Naive B cell (primary cell): ENCODE results near the gene ACAA1. TPM values are rescaled to one million over a fixed set of nuclear protein-coding genes. Genes with fewer than 3 reads are reported as not detected.

Experiments
- ATAC-seq, 2 donors: fragments of 150-1000 bp; cut with Tn5 transposase; 2 replicates each; pipeline ENCODE4 v1.10.0; 2021; ENCODE audit warnings: low read depth in 2 of 2, mild to moderate bottlenecking in 2 of 2, moderate library complexity in 2 of 2
- DNase-seq: peaks from one replicate; pipeline ENCODE4 v3.0.0; 2022
- H3K27ac Mint-ChIP-seq, 6 donors: one replicate each; pipeline ENCODE4 v1.8.0; 2020 to 2022; ENCODE audit warnings: mild to moderate bottlenecking in 6 of 6, mixed read lengths in 6 of 6, moderate library complexity in 5 of 6, inconsistent platforms in 2 of 6
- H3K27me3 Mint-ChIP-seq, 3 donors: one replicate each; pipeline ENCODE4 v1.8.0; 2021 to 2022; ENCODE audit warnings: mixed read lengths in 3 of 3, mild to moderate bottlenecking in 1 of 3
- H3K36me3 Mint-ChIP-seq, 2 donors: one replicate each; pipeline ENCODE4 v1.8.0; 2020 to 2022; ENCODE audit warnings: mixed read lengths in 2 of 2, inconsistent platforms in 1 of 2, mild to moderate bottlenecking in 1 of 2
- H3K4me1 Mint-ChIP-seq, 3 donors: one replicate each; pipeline ENCODE4 v1.8.0; 2020 to 2022; ENCODE audit warnings: mixed read lengths in 3 of 3, inconsistent platforms in 1 of 3, mild to moderate bottlenecking in 1 of 3, moderate library complexity in 1 of 3
- H3K4me3 Mint-ChIP-seq, 8 donors: one replicate each; pipeline ENCODE4 v1.8.0; 2020 to 2022; ENCODE audit warnings: mild to moderate bottlenecking in 8 of 8, mixed read lengths in 8 of 8, moderate library complexity in 8 of 8, inconsistent platforms in 2 of 8
- H3K9me3 Mint-ChIP-seq, 7 donors: one replicate each; pipeline ENCODE4 v1.8.0; 2020 to 2022; ENCODE audit warnings: mixed read lengths in 7 of 7, mild to moderate bottlenecking in 5 of 7, inconsistent platforms in 2 of 7, moderate library complexity in 1 of 7
- polyA plus RNA-seq, 6 donors: library from polyadenylated mRNA; unstranded; fragments of 300-500 nt; fragmentation: Illumina TruSeq; gene quantifications; one replicate each; pipeline ENCODE4 v1.2.3, GENCODE V29; 2021; ENCODE audit warnings: low read depth in 6 of 6

Gene ACAA1
- polyA plus RNA-seq, 6 donors from 2014 or later: 44.3 to 62.4 (median 52.0) TPM

DNA sequence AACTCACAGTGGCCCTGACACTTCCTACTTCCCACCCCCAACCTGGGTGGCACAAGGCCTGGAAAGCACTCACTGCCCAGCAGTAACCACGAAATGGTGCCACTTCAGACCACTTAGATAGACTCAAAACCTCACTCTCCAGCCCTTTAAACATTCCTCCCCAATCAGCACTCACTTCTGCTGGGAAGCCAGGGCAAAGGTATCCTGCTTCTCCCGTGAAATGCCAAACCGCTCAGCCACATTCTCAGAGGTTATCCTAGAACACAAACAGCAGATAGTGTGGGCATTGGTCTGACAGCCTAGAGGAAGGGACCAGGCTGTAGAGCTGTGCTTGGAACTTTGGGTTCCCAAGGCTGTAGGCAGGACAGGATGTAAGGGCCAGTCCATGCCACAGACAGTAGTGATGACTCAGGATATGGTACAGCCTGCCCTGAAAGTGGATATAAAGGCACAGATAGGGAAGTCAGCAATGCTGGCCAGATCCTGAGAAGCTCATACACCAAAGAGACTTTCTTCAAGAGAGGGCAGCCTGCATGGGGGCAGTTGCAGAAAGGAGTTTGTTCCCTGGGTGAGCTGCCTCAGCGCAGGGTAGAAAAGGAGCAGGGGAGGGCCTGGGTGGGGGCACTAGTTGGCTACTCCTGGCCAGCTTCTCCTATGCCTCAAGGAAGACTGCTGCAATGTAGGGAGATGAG lies 9.2 kb downstream of the ACAA1 start:
- no peaks in the 10 kb centered on the region for H3K27me3 Mint-ChIP-seq
- H3K36me3 Mint-ChIP-seq: peaks cover 12 to 27% of the 10 kb centered on the region in 2 donors
- H3K4me1 Mint-ChIP-seq: peaks cover 6 to 19% (median 9%) of the 10 kb centered on the region in 3 donors
- H3K27ac Mint-ChIP-seq: no peak overlapping the region
- no peak for ATAC-seq
- no peaks in the 10 kb centered on the region for H3K9me3 Mint-ChIP-seq
- H3K4me3 Mint-ChIP-seq: no peak overlapping the region
- no peak for DNase-seq

DNA sequence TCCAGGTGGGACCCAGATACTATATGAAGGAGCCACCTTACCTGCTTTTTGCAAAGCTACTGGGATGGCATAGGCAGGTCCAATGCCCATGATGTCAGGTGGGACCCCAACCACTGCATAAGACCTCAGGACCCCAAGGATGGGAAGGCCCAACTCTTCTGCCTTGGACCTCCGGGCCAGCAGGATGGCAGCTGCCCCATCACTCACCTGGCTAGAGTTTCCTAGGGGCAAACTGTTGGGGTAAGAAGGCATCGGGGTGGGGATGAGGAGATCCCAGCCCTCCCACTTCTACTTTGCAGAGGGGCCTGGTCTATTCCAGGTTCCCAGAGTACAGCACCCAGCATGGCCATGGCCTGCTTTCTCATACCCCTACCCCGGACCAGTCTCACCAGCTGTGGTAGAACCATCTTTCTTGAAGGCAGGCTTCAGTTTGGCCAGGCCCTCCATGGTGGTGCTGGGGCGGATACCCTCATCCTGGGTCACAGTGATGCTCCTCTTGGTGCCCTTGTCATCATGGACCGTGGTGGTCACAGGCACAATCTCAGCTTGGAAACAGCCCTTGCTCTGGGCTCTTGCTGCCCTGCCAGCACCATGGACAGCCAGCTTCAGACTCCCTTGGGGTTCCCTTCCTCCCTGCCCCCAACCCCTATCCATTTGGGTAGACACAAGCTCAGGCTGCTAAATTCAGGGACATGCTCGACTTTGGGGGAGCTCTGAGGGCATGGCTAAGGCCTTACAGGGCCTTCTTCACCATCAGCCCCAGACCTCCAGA lies 10.6 kb downstream of the ACAA1 start:
- Mint-ChIP-seq H3K27ac (no peak overlapping the region), H3K36me3 (peaks cover 12 to 27% of the 10 kb centered on the region in 2 donors), H3K4me1 (peaks cover 6 to 11% (median 6%) of the 10 kb centered on the region in 3 donors), H3K27me3 (no peaks in the 10 kb centered on the region), H3K4me3 (no peak overlapping the region), H3K9me3 (no peaks in the 10 kb centered on the region)
- ATAC-seq (no peak), DNase-seq (no peak)

DNA sequence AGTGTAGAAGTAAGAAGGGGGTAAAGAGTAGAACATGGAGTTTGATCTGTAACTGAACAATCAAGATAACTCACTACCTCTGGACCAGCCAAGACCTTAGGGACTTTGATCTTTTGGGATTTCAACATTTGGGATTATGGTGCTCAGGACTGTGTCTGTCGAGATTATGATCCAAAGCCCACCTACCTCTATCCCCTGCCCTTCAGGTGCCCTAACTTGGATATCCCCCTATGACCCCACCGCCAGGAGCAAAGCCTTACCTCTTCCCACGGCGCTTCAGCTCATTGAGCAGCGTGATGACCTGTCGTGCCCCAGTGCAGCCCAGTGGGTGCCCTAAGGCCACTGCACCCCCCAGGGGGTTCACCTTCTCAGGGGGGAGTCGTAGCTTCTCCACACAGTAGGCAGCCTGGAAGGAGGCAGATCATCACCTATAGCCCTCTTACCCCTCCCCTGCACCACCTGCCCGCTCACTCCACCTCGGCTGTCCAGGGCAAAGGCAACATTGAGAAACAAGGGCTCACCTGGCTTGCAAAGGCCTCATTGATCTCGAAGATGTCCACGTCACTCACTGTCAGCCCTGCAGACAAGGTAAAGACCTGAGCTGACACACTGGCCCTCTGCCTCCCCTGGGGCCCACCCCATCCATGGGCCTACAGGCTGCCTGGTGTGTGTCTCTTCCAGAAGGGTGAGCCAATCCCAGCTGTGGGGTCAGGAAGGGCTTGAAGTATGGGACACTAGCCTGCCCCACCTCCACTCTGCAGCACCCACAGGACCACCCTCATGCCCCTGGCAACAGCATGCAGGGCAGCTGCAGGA lies 11.4 kb downstream of the ACAA1 start:
- H3K4me3 Mint-ChIP-seq: no peak overlapping the region

DNA sequence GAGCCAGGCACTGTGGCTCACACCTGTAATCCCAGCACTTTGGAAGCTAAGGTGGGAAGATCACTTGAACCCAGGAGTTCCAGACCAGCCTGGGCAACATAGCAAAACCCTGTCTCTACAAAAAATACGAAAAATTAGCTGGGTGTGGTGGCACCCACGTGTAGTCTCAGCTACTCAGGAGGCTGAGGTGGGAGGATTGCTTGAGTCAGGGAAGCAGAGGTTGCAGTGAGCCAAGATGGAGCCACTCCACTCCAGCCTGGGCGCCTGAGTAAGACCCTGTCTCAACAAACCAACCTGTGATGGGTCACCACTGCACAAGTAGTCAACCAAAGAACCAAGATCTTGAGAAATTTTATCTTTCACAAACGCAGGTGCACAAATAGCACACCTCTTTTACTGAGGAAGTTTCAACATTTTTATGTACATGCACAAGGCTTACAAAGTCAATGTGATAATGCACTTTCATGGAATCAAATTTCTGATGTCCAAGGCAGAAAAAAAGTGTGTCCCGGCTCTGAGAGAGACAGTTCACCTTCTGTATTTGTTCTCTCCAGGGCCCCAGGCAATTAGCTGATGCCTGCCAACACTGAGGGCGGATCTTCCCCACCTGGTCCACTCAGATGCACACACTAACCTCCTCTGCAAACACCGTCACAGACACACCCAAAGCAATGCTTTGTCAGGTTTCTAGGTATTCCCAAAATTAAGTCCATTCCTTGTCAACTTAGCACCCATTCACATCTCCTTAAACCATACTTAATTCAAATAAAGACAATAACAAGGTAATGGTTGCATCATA lies 12.4 kb downstream of the ACAA1 start:
- no peak overlapping the region for H3K27ac Mint-ChIP-seq
- H3K9me3 Mint-ChIP-seq: no peaks in the 10 kb centered on the region
- H3K4me1 Mint-ChIP-seq: peaks cover 0 to 9% (median 6%) of the 10 kb centered on the region in 3 donors
- H3K27me3 Mint-ChIP-seq: no peaks in the 10 kb centered on the region
- H3K4me3 Mint-ChIP-seq: no peak overlapping the region
- no peak for ATAC-seq
- no peak for DNase-seq
- H3K36me3 Mint-ChIP-seq: peaks cover 12 to 31% of the 10 kb centered on the region in 2 donors

More for the DNA sequence above, 11.4 kb downstream of the ACAA1 start:
- Mint-ChIP-seq H3K4me1 (peaks cover 6 to 10% (median 6%) of the 10 kb centered on the region in 3 donors), H3K9me3 (no peaks in the 10 kb centered on the region), H3K27me3 (no peaks in the 10 kb centered on the region), H3K36me3 (peaks cover 12 to 32% of the 10 kb centered on the region in 2 donors), H3K27ac (no peak overlapping the region)
- ATAC-seq (no peak), DNase-seq (no peak)

DNA sequence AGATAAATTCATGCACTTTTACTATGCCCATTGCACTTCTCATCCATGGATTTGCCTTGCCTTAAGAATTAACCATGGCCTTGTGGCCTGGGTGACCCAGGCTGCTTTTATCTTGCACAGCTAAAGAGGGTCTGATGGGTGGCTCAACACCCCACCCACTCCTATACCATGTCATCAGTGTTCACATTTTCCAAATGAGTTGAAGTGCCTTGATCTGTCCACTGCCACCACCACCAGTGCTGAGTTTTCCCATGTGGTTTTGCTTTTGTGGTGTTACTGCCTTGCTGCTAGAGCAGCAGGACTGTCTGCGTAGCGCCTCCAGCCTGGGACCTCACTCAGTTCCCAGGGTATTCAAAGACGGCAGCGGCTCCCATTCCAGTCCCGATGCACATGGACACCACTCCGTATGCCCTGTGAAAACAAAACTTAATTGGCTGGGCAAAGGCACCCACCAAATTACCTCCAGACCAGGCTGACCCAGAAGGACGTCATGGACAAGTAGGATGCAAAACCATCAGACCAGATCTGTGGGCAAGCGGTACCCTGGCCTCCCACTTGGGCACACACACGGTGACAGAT lies 14.1 kb downstream of the ACAA1 start:
- peaks cover 2 to 17% (median 13%) of the 10 kb centered on the region in 3 donors for H3K4me1 Mint-ChIP-seq
- H3K4me3 Mint-ChIP-seq: no peak overlapping the region
- no peak for DNase-seq
- no peaks in the 10 kb centered on the region for H3K27me3 Mint-ChIP-seq
- no peak for ATAC-seq
- H3K9me3 Mint-ChIP-seq: no peaks in the 10 kb centered on the region
- H3K27ac Mint-ChIP-seq: no peak overlapping the region
- peaks cover 12 to 23% of the 10 kb centered on the region in 2 donors for H3K36me3 Mint-ChIP-seq

DNA sequence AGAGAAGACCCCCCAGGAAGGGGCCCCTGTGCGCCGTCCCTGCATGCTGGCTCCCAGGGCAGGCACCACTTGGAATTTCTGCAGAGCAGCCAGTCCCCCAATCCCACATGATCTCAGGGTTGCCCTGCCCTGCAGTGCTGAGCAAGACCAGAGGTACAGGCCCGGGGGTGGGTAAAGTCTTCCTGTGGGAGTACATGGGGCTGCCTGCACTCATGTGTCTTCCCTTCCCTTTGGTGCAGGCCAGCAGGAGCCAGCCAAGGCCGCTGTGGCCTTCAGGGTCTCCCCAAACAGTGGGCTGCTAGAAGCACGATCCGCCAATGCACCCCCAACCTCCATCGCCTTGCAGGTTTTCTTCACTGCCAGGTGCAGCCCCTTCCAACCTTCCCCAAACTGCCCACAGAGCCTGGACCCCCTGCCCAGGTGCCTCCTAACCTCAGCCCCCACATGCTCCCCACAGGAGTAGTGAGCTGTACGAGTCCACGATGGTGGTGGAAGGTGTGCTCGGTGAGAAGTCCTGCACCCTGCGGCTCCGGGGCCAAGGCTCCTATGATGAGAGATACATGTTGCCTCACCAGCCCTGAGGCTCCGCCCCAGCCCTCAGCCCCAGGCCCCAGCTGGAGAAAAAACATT lies 15.0 kb downstream of the ACAA1 start:
- Mint-ChIP-seq H3K36me3 (peaks cover 12 to 23% of the 10 kb centered on the region in 2 donors), H3K9me3 (no peaks in the 10 kb centered on the region), H3K4me3 (no peak overlapping the region), H3K4me1 (peaks cover 2 to 19% (median 13%) of the 10 kb centered on the region in 3 donors), H3K27me3 (no peaks in the 10 kb centered on the region), H3K27ac (no peak overlapping the region)
- no peak for DNase-seq
- no peak for ATAC-seq

DNA sequence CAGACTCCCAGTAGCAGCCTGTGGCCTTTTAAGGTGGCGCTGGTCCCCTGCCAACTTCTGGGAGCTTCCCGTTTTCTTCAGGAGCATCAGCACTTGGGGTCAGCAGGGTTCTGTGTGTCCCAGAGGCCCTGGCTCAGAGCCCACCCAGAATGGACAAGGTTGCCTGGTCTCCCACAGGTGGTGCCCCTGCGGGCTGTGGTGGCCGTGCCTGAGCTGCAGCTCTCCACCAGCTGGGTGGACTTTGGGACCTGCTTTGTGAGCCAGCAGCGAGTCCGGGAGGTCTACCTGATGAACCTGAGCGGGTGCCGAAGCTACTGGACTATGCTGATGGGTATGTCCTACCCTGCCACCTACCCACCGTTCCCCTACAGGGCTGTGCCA lies 15.5 kb downstream of the ACAA1 start:
- DNase-seq (no peak), ATAC-seq (no peak)
- no peaks in the 10 kb centered on the region for H3K9me3 Mint-ChIP-seq
- no peak overlapping the region for H3K27ac Mint-ChIP-seq
- peaks cover 2 to 19% (median 13%) of the 10 kb centered on the region in 3 donors for H3K4me1 Mint-ChIP-seq
- peaks cover 12 to 23% of the 10 kb centered on the region in 2 donors for H3K36me3 Mint-ChIP-seq
- H3K4me3 Mint-ChIP-seq: no peak overlapping the region
- H3K27me3 Mint-ChIP-seq: no peaks in the 10 kb centered on the region

DNA sequence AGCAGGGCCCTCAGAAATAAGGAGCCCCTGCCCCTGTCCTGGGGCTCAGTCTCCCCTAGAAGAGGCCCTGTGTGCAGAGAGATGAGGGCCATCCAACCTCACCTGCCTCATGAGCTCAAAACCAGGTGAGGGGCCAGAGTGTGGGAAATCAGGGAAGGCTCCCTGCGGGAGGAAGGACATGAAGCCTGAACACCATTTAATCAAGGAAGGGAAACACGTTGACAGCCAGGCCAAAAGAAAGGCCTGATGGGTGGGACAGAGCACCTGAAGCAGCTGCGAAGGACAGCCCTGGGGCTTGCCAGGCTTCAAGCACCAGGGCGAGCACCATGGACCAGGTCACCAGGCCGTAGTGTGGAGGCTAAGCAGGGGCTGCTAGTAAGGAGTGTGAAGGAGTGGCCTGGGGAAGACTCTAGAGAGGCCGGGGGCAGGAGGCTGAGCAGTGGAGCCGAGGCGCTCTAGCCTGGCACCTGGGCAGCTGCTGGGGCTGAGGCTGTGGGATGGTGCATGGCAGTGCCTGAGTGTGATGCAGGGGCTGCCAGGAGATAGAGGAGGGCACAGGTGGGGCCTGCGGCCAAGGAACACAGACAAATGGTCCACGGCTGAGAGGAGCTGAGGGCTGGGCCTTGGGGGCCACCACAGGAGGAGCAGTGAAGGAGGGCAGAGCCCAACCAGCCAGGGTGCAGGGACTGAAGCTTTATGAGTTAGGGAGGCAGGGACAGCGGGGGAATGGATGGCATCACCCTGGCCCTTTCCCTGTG lies 16.1 kb downstream of the ACAA1 start:
- ATAC-seq (no peak), DNase-seq (no peak)
- H3K9me3 Mint-ChIP-seq: no peaks in the 10 kb centered on the region
- peaks cover 12 to 21% of the 10 kb centered on the region in 2 donors for H3K36me3 Mint-ChIP-seq
- H3K4me1 Mint-ChIP-seq: peaks cover 8 to 21% (median 15%) of the 10 kb centered on the region in 3 donors
- peak overlapping the region in 4 of 6 donors; percentile 0 to 69 (median 20) for H3K27ac Mint-ChIP-seq
- H3K4me3 Mint-ChIP-seq: no peak overlapping the region
- H3K27me3 Mint-ChIP-seq: no peaks in the 10 kb centered on the region

DNA sequence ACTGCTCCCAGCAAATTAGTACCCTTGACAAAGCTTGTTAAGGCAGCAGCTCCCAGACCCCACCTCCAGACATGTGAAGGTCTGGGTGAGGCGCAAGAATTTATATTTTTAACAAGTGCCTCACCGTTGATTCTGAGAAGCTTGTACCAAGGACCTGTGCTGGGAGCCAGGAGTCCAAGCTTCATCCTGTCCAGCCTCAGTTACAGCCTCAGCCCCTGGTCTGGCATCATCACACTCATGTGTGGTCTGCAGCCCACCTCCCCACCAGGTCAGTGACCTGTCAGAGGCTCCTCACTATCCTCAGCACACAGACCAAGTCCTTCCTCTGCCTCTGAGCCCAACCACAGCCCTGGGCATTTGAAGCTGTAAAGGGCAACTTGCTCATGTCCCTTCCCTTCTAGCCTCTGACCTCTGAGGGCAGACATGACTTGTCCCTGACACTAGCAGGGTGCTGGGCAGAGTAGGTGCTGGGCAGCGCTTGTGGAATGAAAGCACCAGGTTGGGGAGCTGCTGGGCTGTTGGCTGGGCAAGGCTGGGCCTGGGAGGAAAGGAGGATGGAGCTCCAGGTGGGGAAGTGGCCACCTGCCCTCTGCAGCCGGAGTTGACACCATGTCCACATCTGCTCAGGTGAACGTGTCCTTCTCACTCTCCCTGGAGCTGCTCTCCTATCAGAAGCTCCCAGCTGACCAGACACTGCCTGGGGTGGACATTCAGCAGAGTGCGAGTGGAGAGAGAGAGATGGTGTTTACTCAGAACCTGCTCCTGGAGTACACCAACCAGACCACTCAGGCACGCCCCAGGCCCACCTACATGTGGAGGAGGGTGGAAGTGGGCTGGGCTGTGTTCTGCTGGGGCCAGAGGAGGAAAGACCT lies 16.9 kb downstream of the ACAA1 start:
- Mint-ChIP-seq H3K27me3 (no peaks in the 10 kb centered on the region), H3K4me1 (peaks cover 16 to 23% (median 23%) of the 10 kb centered on the region in 3 donors), H3K9me3 (no peaks in the 10 kb centered on the region), H3K36me3 (peaks cover 9 to 13% of the 10 kb centered on the region in 2 donors), H3K27ac (peak overlapping the region in 5 of 6 donors; percentile 0 to 63 (median 26)), H3K4me3 (no peak overlapping the region)
- ATAC-seq (no peak), DNase-seq (no peak)

DNA sequence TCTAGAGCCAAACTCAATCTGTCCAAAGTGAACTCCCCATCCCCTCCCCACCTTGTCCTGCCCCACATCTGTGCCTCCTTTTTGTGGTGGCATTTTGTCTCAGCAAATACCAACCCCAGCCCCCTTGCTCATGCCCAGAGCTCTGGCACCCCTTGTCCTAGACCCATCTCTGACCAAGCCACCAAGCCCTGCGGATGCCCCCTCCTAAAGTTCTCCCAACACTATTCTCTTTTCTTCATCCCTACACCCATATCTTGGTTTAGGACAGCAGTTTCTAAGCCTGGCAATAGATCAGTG lies 17.7 kb downstream of the ACAA1 start:
- Mint-ChIP-seq H3K27me3 (no peaks in the 10 kb centered on the region), H3K9me3 (no peaks in the 10 kb centered on the region), H3K27ac (peak overlapping the region in 2 of 6 donors; percentile 35 to 74), H3K4me3 (no peak overlapping the region), H3K36me3 (peaks cover 5 to 7% of the 10 kb centered on the region in 2 donors), H3K4me1 (peaks cover 22 to 32% (median 24%) of the 10 kb centered on the region in 3 donors)
- ATAC-seq: no peak
- no peak for DNase-seq
